HG03196 (cell line): Measurements from ENCODE around the gene ACTL10.

Source experiments
- ATAC-seq: cut with Tn5 transposase; IDR thresholded peaks from one replicate; pipeline ENCODE4 v1.9.1; 2021; ENCODE audit not compliant: unreplicated experiment

Gene ACTL10

DNA sequence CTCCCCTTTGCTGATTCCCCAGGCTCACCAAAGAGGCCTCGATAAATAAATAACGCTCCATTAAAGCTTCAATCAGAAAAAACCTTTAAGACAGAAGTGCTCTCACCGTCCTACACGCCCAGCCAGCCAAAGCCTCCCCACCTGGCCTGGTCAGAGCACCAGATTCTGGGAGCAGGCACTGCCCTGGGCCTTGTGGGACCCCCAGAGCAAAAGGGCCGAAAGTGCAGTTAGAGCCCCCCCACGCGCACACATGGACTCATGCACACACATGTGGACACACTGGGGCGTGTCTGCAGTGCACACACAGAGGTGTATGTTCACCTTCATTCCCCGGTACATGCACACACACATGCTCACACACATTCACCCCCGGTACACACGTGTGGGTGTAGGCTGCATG, 9.4 kb downstream of the ACTL10 start:
- no peak for ATAC-seq

GRCh38 chr20:33676652-33677645, 10.2 kb downstream of the ACTL10 start:
- ATAC-seq: no peak

DNA sequence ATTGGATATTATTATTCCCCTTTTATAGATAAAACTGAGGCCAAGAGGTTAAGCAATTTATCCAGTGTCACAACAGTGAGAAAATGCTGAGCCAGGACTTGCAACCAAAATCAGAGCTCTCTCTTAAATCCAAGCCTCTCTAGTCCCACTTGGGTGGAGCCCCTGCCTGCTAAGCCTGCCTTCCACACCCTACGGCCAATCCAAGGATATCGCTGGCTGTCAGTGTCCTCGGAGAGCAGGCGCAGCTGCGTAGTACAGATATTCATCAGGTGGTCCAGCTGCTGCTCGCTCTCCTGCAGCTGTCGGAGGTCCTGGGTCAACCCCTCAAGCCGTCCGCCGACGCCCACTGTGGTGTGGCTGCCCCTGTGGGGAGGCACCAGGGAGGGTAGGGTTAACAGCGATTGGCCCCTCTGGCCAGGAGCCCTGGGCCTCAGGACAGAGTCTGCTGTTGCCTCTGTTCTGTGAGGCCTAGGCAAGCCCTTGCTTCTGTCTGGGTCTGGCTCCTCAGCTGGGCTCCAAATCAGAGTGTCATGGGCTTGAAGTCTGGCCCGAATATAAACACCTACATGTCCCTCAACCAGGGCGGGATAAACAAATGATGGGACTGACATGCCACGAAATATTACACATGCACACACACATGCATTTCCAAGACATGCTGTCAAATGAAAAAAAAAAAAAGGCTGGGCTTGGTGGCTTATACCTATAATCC, 11.4 kb downstream of the ACTL10 start:
- no peak for ATAC-seq

GRCh38 chr20:33679758-33680485, 13.2 kb downstream of the ACTL10 start:
- ATAC-seq: no peak

GRCh38 chr20:33680686-33681085, 13.9 kb downstream of the ACTL10 start:
- no peak for ATAC-seq

GRCh38 chr20:33681288-33681687, 14.5 kb downstream of the ACTL10 start:
- no peak for ATAC-seq

GRCh38 chr20:33681728-33682353, 15.1 kb downstream of the ACTL10 start:
- no peak for ATAC-seq

DNA sequence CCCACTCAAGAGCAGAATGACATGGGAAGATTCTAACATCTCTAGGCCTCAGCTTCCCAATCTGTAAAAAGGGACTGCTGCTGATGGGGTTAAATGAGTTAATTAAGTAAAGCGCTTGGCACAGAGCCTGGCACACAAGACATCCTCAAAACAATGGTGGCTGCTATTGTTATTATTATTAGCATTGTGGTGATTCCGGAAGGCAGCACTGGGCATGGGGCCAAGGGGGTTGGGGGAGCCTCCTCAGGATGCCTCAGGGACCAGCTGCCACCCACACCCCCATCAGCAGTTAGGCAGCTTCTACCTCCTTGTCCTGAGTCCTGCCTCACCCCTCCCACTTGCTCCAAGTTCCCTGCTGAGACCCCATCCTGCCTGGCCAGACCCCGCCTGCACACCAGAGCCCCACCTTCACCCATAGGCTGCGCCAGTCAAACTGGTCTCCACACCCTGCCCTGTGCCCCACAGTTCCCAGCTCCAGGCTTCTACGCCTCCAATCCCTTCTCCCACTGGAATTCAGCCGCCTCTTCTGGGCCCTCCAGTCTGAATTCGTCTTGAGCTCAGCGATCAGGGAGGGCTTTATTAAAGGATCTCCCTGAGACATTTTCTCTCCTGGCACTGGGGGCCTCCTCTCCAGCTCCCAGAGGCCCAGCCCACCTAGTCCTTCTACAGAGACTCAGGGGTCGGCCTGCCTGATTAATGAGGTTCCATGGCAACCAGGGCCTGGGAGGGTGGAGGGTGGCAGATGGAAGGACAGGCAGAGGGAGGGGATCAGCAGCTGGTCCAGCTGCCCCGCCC, 18.0 kb downstream of the ACTL10 start:
- no peak for ATAC-seq

- peak; percentile 36 for ATAC-seq
Measured at GRCh38 chr20:33685328-33686099, 18.8 kb downstream of the ACTL10 start.

- ATAC-seq: peak; percentile 70
Measured at GRCh38 chr20:33686100-33686983, 19.6 kb downstream of the ACTL10 start, which contains the start of gene E2F1. Gene E2F1 (minus strand): TSS chr20:33686385. CDS start chr20:33686264, 121 bp downstream.

- ATAC-seq: no peak
Measured at GRCh38 chr20:33686984-33687366, 20.2 kb downstream of the ACTL10 start.

DNA sequence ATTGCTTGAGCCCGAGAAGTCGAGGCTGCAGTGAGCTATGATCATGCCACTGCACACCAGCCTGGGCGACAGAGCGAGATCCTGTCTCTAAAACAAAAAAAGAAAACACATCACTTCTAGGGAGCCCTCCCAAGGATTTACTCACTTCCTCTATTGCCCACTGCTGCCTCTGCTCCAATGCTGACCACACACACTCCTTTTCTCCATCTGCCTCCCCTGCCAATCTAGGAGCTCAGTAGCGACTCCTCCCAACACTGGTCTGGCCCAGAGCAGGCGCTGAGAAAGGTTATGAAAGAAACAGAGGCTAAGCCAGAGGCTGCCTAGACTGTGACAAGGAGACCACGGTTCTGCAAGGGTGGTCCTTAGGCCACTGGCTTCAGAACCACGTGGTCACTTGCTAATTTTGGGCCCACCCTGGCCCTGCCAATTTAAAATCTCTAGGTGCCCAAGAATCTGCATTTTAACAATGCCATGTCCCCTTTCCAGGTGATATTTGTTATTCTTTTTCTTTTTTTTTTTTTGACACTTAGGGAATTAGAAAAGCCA, 20.7 kb downstream of the ACTL10 start:
- ATAC-seq: no peak

DNA sequence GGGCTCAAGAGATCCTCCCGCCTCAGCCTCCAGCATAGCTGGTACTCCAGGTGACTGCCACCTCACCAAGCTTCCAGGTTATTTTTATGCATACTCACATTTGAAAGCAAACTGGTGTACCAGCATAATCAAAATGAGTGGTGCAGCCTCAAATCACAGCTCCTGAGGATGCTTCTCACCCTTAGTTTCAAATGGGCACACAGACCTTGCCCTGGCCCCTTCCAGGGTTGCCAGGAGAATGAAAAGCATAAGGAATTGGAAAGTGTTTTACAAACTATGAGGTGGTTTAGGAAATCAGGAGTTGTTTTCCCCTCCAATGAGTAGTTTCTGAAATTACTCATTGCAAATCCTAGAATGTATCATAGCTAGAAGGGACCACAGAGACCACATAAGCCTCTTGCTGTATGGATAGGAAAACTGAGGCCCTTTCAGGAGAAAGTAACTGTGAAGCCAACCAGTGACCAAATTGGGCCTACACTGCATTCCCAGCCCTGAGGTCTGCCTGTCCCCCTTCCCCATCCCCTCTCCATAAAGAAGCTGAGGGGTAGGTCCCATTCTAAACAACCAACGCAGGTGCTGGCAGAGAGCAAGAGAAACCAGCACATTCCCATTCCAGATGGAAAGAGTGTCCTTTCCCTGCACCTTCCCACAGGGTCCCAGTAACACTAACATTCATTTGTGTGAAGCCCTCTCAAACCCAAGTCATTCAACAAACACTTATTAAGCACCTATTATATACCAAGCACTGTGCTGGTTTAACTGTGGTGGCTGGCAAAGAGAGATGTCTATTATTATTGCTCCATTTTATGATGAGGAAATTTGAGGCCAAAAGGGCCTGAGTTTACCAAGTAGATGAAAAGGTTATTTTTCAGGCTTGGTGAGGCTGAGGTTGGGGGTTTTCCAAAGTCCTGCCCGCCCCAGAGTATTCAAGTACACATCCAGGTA, 21.5 kb downstream of the ACTL10 start:
- ATAC-seq: no peak

DNA sequence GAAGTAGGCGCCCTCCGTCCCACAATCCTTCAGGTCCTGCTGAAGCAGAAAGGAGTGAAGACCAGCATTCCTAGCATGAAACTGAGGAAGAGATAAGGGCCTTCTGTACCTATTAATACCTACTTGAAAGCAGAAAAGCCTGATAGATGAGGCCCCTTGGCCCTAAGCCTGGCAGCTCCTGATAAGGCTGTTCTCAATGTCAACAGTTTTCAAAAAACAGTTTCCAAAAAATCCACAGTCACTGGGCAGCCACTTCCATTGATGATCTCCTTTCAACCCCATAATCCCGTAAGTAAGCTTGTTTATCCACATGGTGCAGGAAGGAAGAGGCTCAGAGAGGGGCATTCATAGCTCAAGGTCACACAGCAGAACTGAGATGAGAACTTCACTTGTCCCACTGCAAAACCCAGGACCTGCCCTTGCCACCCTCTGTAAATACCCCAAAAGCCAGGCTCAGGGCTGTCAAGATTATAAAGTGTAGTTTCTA, 22.2 kb downstream of the ACTL10 start:
- no peak for ATAC-seq

GRCh38 chr20:33689493-33689892, 22.8 kb downstream of the ACTL10 start:
- no peak for ATAC-seq

DNA sequence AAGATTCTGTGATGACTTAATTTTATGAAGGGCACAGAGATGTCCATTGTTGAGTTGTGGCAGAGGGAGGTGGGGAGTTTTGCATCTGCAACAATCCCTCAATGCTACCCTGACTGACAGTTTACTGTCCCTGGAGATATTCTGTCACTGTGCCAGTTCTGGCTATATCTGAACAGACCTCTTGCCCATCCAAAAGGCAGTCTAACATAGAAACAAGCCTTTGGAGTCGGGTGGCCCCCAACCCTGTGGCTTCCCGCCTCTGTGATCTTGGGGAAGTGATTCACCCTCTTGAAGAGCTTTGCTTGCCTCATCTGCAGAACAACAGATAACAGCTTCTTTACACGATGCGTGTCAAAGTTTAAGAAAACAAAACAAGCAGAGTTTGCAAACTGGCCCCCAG, 23.2 kb downstream of the ACTL10 start:
- ATAC-seq: no peak

DNA sequence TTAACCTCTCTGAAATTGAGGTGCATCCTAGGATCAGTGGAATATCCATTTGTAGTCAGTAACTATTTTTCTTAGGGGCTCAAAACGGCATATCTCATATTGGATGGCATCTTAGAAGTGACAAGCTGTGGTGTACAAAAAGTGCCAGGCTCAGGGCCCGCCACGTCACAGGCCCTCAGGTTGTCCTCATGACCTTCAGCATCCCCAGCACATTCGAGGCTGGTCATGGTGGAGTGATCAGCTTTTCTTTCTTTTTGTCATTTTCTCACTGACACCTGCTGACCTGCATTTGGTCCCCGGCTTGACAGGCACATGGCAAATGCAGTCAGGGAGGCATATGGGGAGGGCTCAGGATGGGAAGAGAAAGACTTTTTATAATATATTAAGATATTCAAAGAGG, 26.5 kb downstream of the ACTL10 start:
- no peak for ATAC-seq
